ENCODE results near the gene ZKSCAN3.
A peak's percentile ranks its signal among the peaks of the same experiment; 100 is the strongest.

- TF ChIP-seq CTCF (IDR thresholded peaks at IDR 0.05) (peak; percentile 19 to 79 (median 45)), POLR2A (IDR thresholded peaks at IDR 0.05) (no peak)
Measured at GRCh38 chr6:28399350-28400121, 49.8 kb downstream of the ZKSCAN3 start, which contains the start of gene ZSCAN12.
